Trophoblast cell (in vitro differentiated cells and primary cell): ENCODE data around the gene MRPL17.

Experiments used
- DNase-seq, 2 donors: peaks; one replicate each; pipeline ENCODE4 v3.0.0-alpha.2; 2016
- H2AFZ ChIP-seq: 2 replicates; pipeline ENCODE4 v1.6.1; 2013; ENCODE audit warnings: low read length, moderate library complexity, mild to moderate bottlenecking; ENCODE audit not compliant: insufficient read depth, poor library complexity
- H2AK5ac ChIP-seq: 2 replicates; pipeline ENCODE4 v1.6.1; 2013; ENCODE audit warnings: mild to moderate bottlenecking, low read length
- H2BK120ac ChIP-seq: 2 replicates; pipeline ENCODE4 v1.6.1; 2013; ENCODE audit warnings: low read length, mild to moderate bottlenecking, moderate library complexity; ENCODE audit not compliant: insufficient read depth, poor library complexity
- H2BK12ac ChIP-seq: 2 replicates; pipeline ENCODE4 v1.6.1; 2013; ENCODE audit warnings: mild to moderate bottlenecking, low read length, moderate library complexity
- H2BK5ac ChIP-seq: 2 replicates; pipeline ENCODE4 v1.6.1; 2013; ENCODE audit warnings: low read length, low read depth, moderate library complexity, mild to moderate bottlenecking; ENCODE audit not compliant: poor library complexity
- H3K14ac ChIP-seq: 2 replicates; pipeline ENCODE4 v1.6.1; 2013; ENCODE audit warnings: mild to moderate bottlenecking, low read length
- H3K18ac ChIP-seq: 2 replicates; pipeline ENCODE4 v1.6.1; 2013; ENCODE audit warnings: mild to moderate bottlenecking, low read length
- H3K23ac ChIP-seq: 2 replicates; pipeline ENCODE4 v1.6.1; 2013; ENCODE audit warnings: low read length
- H3K27ac ChIP-seq: 2 replicates; pipeline ENCODE4 v1.5.1; 2013; ENCODE audit warnings: low read depth, mild to moderate bottlenecking, inconsistent platforms, low read length, moderate library complexity
- H3K27me3 ChIP-seq: 2 replicates; pipeline ENCODE4 v1.6.1; 2013; ENCODE audit warnings: inconsistent platforms, mild to moderate bottlenecking, low read length, moderate library complexity; ENCODE audit not compliant: insufficient read depth
- H3K36me3 ChIP-seq, 2 experiments: 1 replicate in 1 of 2; 2 replicates in 1 of 2; pipeline ENCODE4 v1.6.1; 2013; ENCODE audit warnings: low read length in 2 of 2, mild to moderate bottlenecking in 2 of 2, moderate library complexity in 1 of 2; ENCODE audit not compliant: insufficient read depth in 2 of 2, control insufficient read depth in 1 of 2
- H3K4ac ChIP-seq: 2 replicates; pipeline ENCODE4 v1.6.1; 2013; ENCODE audit warnings: low read depth, mild to moderate bottlenecking, low read length, moderate library complexity
- H3K4me1 ChIP-seq, 2 experiments: 1 replicate in 1 of 2; 2 replicates in 1 of 2; pipeline ENCODE4 v1.6.1; 2013; ENCODE audit warnings: low read length in 2 of 2, mild to moderate bottlenecking in 2 of 2, moderate library complexity in 1 of 2; ENCODE audit not compliant: insufficient read depth in 2 of 2, control insufficient read depth in 1 of 2
- H3K4me2 ChIP-seq: 2 replicates; pipeline ENCODE4 v1.6.1; 2013; ENCODE audit warnings: inconsistent platforms, mild to moderate bottlenecking, low read length, moderate library complexity
- H3K4me3 ChIP-seq: 2 replicates; pipeline ENCODE4 v1.5.1; 2013; ENCODE audit warnings: mild to moderate bottlenecking, low read depth, low read length, inconsistent platforms
- H3K79me1 ChIP-seq: one replicate; pipeline ENCODE4 v1.6.1; 2013; ENCODE audit warnings: low read length
- H3K79me2 ChIP-seq: 2 replicates; pipeline ENCODE4 v1.6.1; 2013; ENCODE audit warnings: low read length, mild to moderate bottlenecking; ENCODE audit not compliant: control insufficient read depth, insufficient read depth, poor library complexity
- H3K9ac ChIP-seq: 2 replicates; pipeline ENCODE4 v1.6.1; 2013; ENCODE audit warnings: mild to moderate bottlenecking, low read length
- H3K9me3 ChIP-seq: 2 replicates; pipeline ENCODE4 v1.6.1; 2013; ENCODE audit warnings: low read depth, mild to moderate bottlenecking, control low read depth, inconsistent platforms, low read length; ENCODE audit not compliant: insufficient read depth
- H4K12ac ChIP-seq: 2 replicates; pipeline ENCODE4 v1.6.1; 2013; ENCODE audit warnings: low read depth, mild to moderate bottlenecking, low read length, moderate library complexity
- H4K8ac ChIP-seq: 2 replicates; pipeline ENCODE4 v1.6.1; 2013; ENCODE audit warnings: low read depth, mild to moderate bottlenecking, low read length, moderate library complexity
- H4K91ac ChIP-seq: one replicate; pipeline ENCODE4 v1.6.1; 2013; ENCODE audit warnings: low read depth, mild to moderate bottlenecking, low read length, moderate library complexity
- WGBS: extraction: QIAGEN DNeasy Blood & Tissue Kit; methylation state at CpG from one replicate; pipeline ENCODE4 v1.1.7; 2013; ENCODE audit warnings: missing lambda C conversion rate; ENCODE audit not compliant: insufficient read length, insufficient coverage; ENCODE audit errors: extremely low coverage; 5-methylcytosine and 5-hydroxymethylcytosine counted together

Gene MRPL17

GRCh38 chr11:6636480-6636879 is 46.7 kb downstream of the MRPL17 start:
- H3K36me3 ChIP-seq: peaks cover 2 to 3% of the 10 kb centered on the region in 2 experiments
- no peak overlapping the region for H4K12ac ChIP-seq
- no CpG with 5 or more reads among the region's 3 CpGs for WGBS
- H3K9me3 ChIP-seq: peaks cover 12% of the 10 kb centered on the region
- no peak overlapping the region for H2BK5ac ChIP-seq
- no peak overlapping the region for H3K27ac ChIP-seq
- H3K18ac ChIP-seq: no peak overlapping the region
- peaks cover 3% of the 10 kb centered on the region for H3K27me3 ChIP-seq
- no peak for DNase-seq
- no peak overlapping the region for H3K14ac ChIP-seq
- peaks cover 5 to 10% of the 10 kb centered on the region in 2 experiments for H3K4me1 ChIP-seq
- no peak overlapping the region for H3K9ac ChIP-seq
- no peak overlapping the region for H3K23ac ChIP-seq
- no peaks in the 10 kb centered on the region for H3K79me2 ChIP-seq
- H2AK5ac ChIP-seq: no peak overlapping the region
- no peak overlapping the region for H2AFZ ChIP-seq
- no peak overlapping the region for H3K4ac ChIP-seq
- H3K79me1 ChIP-seq: no peaks in the 10 kb centered on the region
- no peak overlapping the region for H2BK120ac ChIP-seq
- H3K4me2 ChIP-seq: no peak overlapping the region
- H4K8ac ChIP-seq: no peak overlapping the region
- H4K91ac ChIP-seq: no peak overlapping the region
- no peak overlapping the region for H3K4me3 ChIP-seq
- no peak overlapping the region for H2BK12ac ChIP-seq

GRCh38 chr11:6635082-6635932 is 47.8 kb downstream of the MRPL17 start:
- H2AK5ac ChIP-seq: no peak overlapping the region
- no peak for DNase-seq
- no peaks in the 10 kb centered on the region for H3K79me1 ChIP-seq
- H3K79me2 ChIP-seq: no peaks in the 10 kb centered on the region
- H2BK12ac ChIP-seq: no peak overlapping the region
- H3K9me3 ChIP-seq: peaks cover 15% of the 10 kb centered on the region
- H2AFZ ChIP-seq: no peak overlapping the region
- no peak overlapping the region for H2BK5ac ChIP-seq
- no peak overlapping the region for H4K12ac ChIP-seq
- H3K23ac ChIP-seq: no peak overlapping the region
- peaks cover 10 to 15% of the 10 kb centered on the region in 2 experiments for H3K4me1 ChIP-seq
- no peak overlapping the region for H3K4ac ChIP-seq
- no peak overlapping the region for H3K18ac ChIP-seq
- H3K27ac ChIP-seq: no peak overlapping the region
- no peak overlapping the region for H4K8ac ChIP-seq
- no peak overlapping the region for H3K4me3 ChIP-seq
- H3K4me2 ChIP-seq: no peak overlapping the region
- H3K36me3 ChIP-seq: peaks cover 2 to 3% of the 10 kb centered on the region in 2 experiments
- peaks cover 15% of the 10 kb centered on the region for H3K27me3 ChIP-seq
- no peak overlapping the region for H2BK120ac ChIP-seq
- no peak overlapping the region for H4K91ac ChIP-seq
- H3K9ac ChIP-seq: no peak overlapping the region
- no CpG with 5 or more reads among the region's 10 CpGs for WGBS
- no peak overlapping the region for H3K14ac ChIP-seq

GRCh38 chr11:6634534-6634933 is 48.6 kb downstream of the MRPL17 start:
- Histone ChIP-seq H3K27ac (no peak overlapping the region), H4K8ac (no peak overlapping the region), H3K4me1 (peaks cover 11 to 20% of the 10 kb centered on the region in 2 experiments), H4K12ac (no peak overlapping the region), H3K23ac (no peak overlapping the region), H3K79me1 (no peaks in the 10 kb centered on the region), H2BK12ac (no peak overlapping the region), H4K91ac (no peak overlapping the region), H3K36me3 (peaks cover 2 to 3% of the 10 kb centered on the region in 2 experiments), H3K18ac (no peak overlapping the region), H2BK5ac (no peak overlapping the region), H3K4me2 (no peak overlapping the region), H3K9ac (no peak overlapping the region), H3K27me3 (peaks cover 21% of the 10 kb centered on the region), H3K14ac (no peak overlapping the region), H3K4me3 (no peak overlapping the region), H3K79me2 (no peaks in the 10 kb centered on the region), H2AK5ac (no peak overlapping the region), H3K9me3 (peaks cover 18% of the 10 kb centered on the region), H3K4ac (no peak overlapping the region), H2AFZ (no peak overlapping the region), H2BK120ac (no peak overlapping the region)
- WGBS: no CpG with 5 or more reads among the region's 1 CpG
- DNase-seq: no peak

GRCh38 chr11:6633422-6634408 is 49.4 kb downstream of the MRPL17 start:
- no CpG with 5 or more reads among the region's 16 CpGs for WGBS
- Histone ChIP-seq H2AK5ac (no peak overlapping the region), H2AFZ (no peak overlapping the region), H3K23ac (no peak overlapping the region), H3K79me2 (no peaks in the 10 kb centered on the region), H2BK5ac (no peak overlapping the region), H3K9ac (no peak overlapping the region), H3K36me3 (peaks cover 2 to 3% of the 10 kb centered on the region in 2 experiments), H3K4ac (no peak overlapping the region), H4K8ac (no peak overlapping the region), H3K9me3 (peaks cover 18% of the 10 kb centered on the region), H3K27ac (no peak overlapping the region), H3K27me3 (peaks cover 24% of the 10 kb centered on the region), H4K12ac (no peak overlapping the region), H2BK12ac (no peak overlapping the region), H3K79me1 (no peaks in the 10 kb centered on the region), H4K91ac (no peak overlapping the region), H3K4me1 (peaks cover 11 to 20% of the 10 kb centered on the region in 2 experiments), H3K4me3 (no peak overlapping the region), H3K4me2 (no peak overlapping the region), H3K14ac (no peak overlapping the region), H3K18ac (no peak overlapping the region), H2BK120ac (no peak overlapping the region)
- DNase-seq: no peak
